ENCODE results near the gene IPPK.

DNA sequence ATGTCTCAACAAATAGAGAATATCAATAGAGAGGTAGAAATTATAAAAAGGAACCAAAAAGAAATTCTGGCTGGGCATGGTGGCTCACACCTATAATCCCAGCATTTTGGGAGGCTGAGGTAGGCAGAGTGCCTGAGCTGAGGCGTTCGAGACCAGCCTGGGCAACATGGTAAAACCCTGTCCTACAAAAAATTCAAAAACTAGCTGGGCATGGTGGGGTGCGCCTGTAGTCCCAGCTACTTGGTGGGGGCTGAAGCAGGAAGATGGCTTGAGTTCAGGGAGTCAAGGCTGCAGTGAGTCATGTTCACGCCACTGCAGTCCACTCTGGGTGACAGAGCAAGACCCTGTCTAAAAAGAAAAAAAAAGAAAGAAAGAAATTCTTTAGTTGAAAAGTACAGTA lies 24.9 kb downstream of the IPPK start:
- no peak for TF ChIP-seq EZH2 (IDR thresholded peaks at IDR 0.05; ENCODE audit: borderline replicate concordance, insufficient read depth, low read depth, low read length, poor library complexity, severe bottlenecking)
- TF ChIP-seq, protein P1, sequence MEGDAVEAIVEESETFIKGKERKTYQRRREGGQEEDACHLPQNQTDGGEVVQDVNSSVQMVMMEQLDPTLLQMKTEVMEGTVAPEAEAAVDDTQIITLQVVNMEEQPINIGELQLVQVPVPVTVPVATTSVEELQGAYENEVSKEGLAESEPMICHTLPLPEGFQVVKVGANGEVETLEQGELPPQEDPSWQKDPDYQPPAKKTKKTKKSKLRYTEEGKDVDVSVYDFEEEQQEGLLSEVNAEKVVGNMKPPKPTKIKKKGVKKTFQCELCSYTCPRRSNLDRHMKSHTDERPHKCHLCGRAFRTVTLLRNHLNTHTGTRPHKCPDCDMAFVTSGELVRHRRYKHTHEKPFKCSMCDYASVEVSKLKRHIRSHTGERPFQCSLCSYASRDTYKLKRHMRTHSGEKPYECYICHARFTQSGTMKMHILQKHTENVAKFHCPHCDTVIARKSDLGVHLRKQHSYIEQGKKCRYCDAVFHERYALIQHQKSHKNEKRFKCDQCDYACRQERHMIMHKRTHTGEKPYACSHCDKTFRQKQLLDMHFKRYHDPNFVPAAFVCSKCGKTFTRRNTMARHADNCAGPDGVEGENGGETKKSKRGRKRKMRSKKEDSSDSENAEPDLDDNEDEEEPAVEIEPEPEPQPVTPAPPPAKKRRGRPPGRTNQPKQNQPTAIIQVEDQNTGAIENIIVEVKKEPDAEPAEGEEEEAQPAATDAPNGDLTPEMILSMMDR (IDR thresholded peaks at IDR 0.05): no peak
